ENCODE measurements around the gene MAK. TPM values are rescaled to one million over a fixed set of nuclear protein-coding genes. Genes with fewer than 3 reads are reported as not detected.
A peak's percentile ranks its signal among the peaks of the same experiment; 100 is the strongest.
"Not testable (repeated sequence)": the region's sequence is repeated elsewhere in the genome, so short reads cannot be mapped to it uniquely, and the experiment has no call there.

Gene MAK
- total RNA-seq, 2 donors from 2014 or later: 0.05 to 1.1 TPM

GRCh38 chr6:10824297-10824696, 14.0 kb downstream of the MAK start:
- ATAC-seq (no peak), DNase-seq (ENCODE audit: low spot score in 2 of 2) (no peak)
- Mint-ChIP-seq H3K9me3 (no peaks in the 10 kb centered on the region), H3K27ac (no peak overlapping the region), H3K36me3 (peaks cover 0 to 5% of the 10 kb centered on the region in 2 donors)

- not testable (repeated sequence) for H3K9me3 Mint-ChIP-seq; H3K27ac Mint-ChIP-seq; ATAC-seq; H3K36me3 Mint-ChIP-seq; DNase-seq (ENCODE audit: low spot score in 2 of 2)
These were observed 24.2 kb downstream of the MAK start for GRCh38 chr6:10814176-10814575.

- no peak for DNase-seq (ENCODE audit: low spot score in 2 of 2)
- ATAC-seq: no peak
- Mint-ChIP-seq H3K27ac (no peak overlapping the region), H3K36me3 (no peaks in the 10 kb centered on the region), H3K9me3 (no peaks in the 10 kb centered on the region)
These were observed 29.2 kb downstream of the MAK start for GRCh38 chr6:10809098-10809497.

GRCh38 chr6:10808376-10808775, 30.0 kb downstream of the MAK start:
- no peaks in the 10 kb centered on the region for H3K9me3 Mint-ChIP-seq
- no peaks in the 10 kb centered on the region for H3K36me3 Mint-ChIP-seq
- ATAC-seq (no peak), DNase-seq (ENCODE audit: low spot score in 2 of 2) (no peak)
- H3K27ac Mint-ChIP-seq: no peak overlapping the region

GRCh38 chr6:10801224-10801848, 37.0 kb downstream of the MAK start:
- Mint-ChIP-seq H3K9me3 (no peaks in the 10 kb centered on the region), H3K27ac (no peak overlapping the region), H3K36me3 (no peaks in the 10 kb centered on the region)
- ATAC-seq (peak; percentile 81 to 85), DNase-seq (ENCODE audit: low spot score in 2 of 2) (peak in 1 of 2 donors; percentile 60)

GRCh38 chr6:10800810-10801209, 37.5 kb downstream of the MAK start:
- ATAC-seq (no peak), DNase-seq (ENCODE audit: low spot score in 2 of 2) (no peak)
- no peaks in the 10 kb centered on the region for H3K36me3 Mint-ChIP-seq
- no peaks in the 10 kb centered on the region for H3K9me3 Mint-ChIP-seq
- H3K27ac Mint-ChIP-seq: no peak overlapping the region

GRCh38 chr6:10794239-10794638, 44.1 kb downstream of the MAK start:
- no peaks in the 10 kb centered on the region for H3K36me3 Mint-ChIP-seq
- DNase-seq (ENCODE audit: low spot score in 2 of 2): no peak
- no peak overlapping the region for H3K27ac Mint-ChIP-seq
- ATAC-seq: no peak
- H3K9me3 Mint-ChIP-seq: no peaks in the 10 kb centered on the region

- ATAC-seq (peak in 1 of 2 donors; percentile 59), DNase-seq (ENCODE audit: low spot score in 2 of 2) (no peak)
- H3K36me3 Mint-ChIP-seq: no peaks in the 10 kb centered on the region
- H3K27ac Mint-ChIP-seq: no peak overlapping the region
- H3K9me3 Mint-ChIP-seq: no peaks in the 10 kb centered on the region
These were observed 44.6 kb downstream of the MAK start for GRCh38 chr6:10793695-10794094.

GRCh38 chr6:10793035-10793434, 45.3 kb downstream of the MAK start:
- Mint-ChIP-seq H3K36me3 (no peaks in the 10 kb centered on the region), H3K9me3 (no peaks in the 10 kb centered on the region), H3K27ac (no peak overlapping the region)
- DNase-seq (ENCODE audit: low spot score in 2 of 2): no peak
- ATAC-seq: no peak

GRCh38 chr6:10792101-10792500, 46.2 kb downstream of the MAK start:
- Mint-ChIP-seq H3K9me3 (no peaks in the 10 kb centered on the region), H3K27ac (no peak overlapping the region), H3K36me3 (peaks cover 0 to 3% of the 10 kb centered on the region in 2 donors)
- DNase-seq (ENCODE audit: low spot score in 2 of 2) (no peak), ATAC-seq (no peak)

GRCh38 chr6:10791673-10792072, 46.7 kb downstream of the MAK start:
- H3K36me3 Mint-ChIP-seq: peaks cover 0 to 6% of the 10 kb centered on the region in 2 donors
- peak in 1 of 2 donors; percentile 29 for ATAC-seq
- no peaks in the 10 kb centered on the region for H3K9me3 Mint-ChIP-seq

GRCh38 chr6:10779076-10779475, 59.3 kb downstream of the MAK start:
- H3K27ac Mint-ChIP-seq: no peak overlapping the region
- H3K9me3 Mint-ChIP-seq: no peaks in the 10 kb centered on the region
- ATAC-seq (no peak), DNase-seq (ENCODE audit: low spot score in 2 of 2) (no peak)
- peaks cover 0 to 6% of the 10 kb centered on the region in 2 donors for H3K36me3 Mint-ChIP-seq

More at GRCh38 chr6:10791673-10792072, 46.7 kb downstream of the MAK start:
- DNase-seq (ENCODE audit: low spot score in 2 of 2): no peak
- H3K27ac Mint-ChIP-seq: no peak overlapping the region

- no peak for DNase-seq (ENCODE audit: low spot score in 2 of 2)
- H3K36me3 Mint-ChIP-seq: peaks cover 0 to 6% of the 10 kb centered on the region in 2 donors
- ATAC-seq: no peak
- H3K27ac Mint-ChIP-seq: no peak overlapping the region
- H3K9me3 Mint-ChIP-seq: no peaks in the 10 kb centered on the region
These were observed 60.1 kb downstream of the MAK start for GRCh38 chr6:10778230-10778629.

GRCh38 chr6:10771371-10771894, 66.9 kb downstream of the MAK start:
- Mint-ChIP-seq H3K27ac (peak overlapping the region in 1 of 2 donors; percentile 48), H3K36me3 (no peaks in the 10 kb centered on the region), H3K9me3 (no peaks in the 10 kb centered on the region)
- ATAC-seq (no peak), DNase-seq (ENCODE audit: low spot score in 2 of 2) (no peak)

- H3K27ac Mint-ChIP-seq: peak overlapping the region in 1 of 2 donors; percentile 12
- DNase-seq (ENCODE audit: low spot score in 2 of 2): no peak
- no peaks in the 10 kb centered on the region for H3K9me3 Mint-ChIP-seq
- no peaks in the 10 kb centered on the region for H3K36me3 Mint-ChIP-seq
- no peak for ATAC-seq
These were observed 68.9 kb downstream of the MAK start for GRCh38 chr6:10769419-10769818.

GRCh38 chr6:10763006-10763405, 75.3 kb downstream of the MAK start:
- Mint-ChIP-seq H3K27ac (no peak overlapping the region), H3K36me3 (peaks cover 12 to 19% of the 10 kb centered on the region in 2 donors), H3K9me3 (no peaks in the 10 kb centered on the region)
- no peak for ATAC-seq
- no peak for DNase-seq (ENCODE audit: low spot score in 2 of 2)

- Mint-ChIP-seq H3K36me3 (peaks cover 12 to 36% of the 10 kb centered on the region in 2 donors), H3K27ac (no peak overlapping the region), H3K9me3 (no peaks in the 10 kb centered on the region)
- DNase-seq (ENCODE audit: low spot score in 2 of 2) (no peak), ATAC-seq (peak; percentile 52 to 69)
These were observed 78.4 kb downstream of the MAK start for GRCh38 chr6:10759884-10760329.

GRCh38 chr6:10759312-10759839, 79.0 kb downstream of the MAK start:
- Mint-ChIP-seq H3K36me3 (peaks cover 16 to 41% of the 10 kb centered on the region in 2 donors), H3K27ac (no peak overlapping the region), H3K9me3 (no peaks in the 10 kb centered on the region)
- peak; percentile 37 to 52 for ATAC-seq
- no peak for DNase-seq (ENCODE audit: low spot score in 2 of 2)
